ENCODE measurements around the gene AHCTF1. TPM values are rescaled to one million over a fixed set of nuclear protein-coding genes. Genes with fewer than 3 reads are reported as not detected.
"Not testable (repeated sequence)": the region's sequence is repeated elsewhere in the genome, so short reads cannot be mapped to it uniquely, and the experiment has no call there.

AHCTF1 gene
- total and polyA plus RNA-seq, 4 donors: 4.2 to 17.5 (median 10.6) TPM

DNA sequence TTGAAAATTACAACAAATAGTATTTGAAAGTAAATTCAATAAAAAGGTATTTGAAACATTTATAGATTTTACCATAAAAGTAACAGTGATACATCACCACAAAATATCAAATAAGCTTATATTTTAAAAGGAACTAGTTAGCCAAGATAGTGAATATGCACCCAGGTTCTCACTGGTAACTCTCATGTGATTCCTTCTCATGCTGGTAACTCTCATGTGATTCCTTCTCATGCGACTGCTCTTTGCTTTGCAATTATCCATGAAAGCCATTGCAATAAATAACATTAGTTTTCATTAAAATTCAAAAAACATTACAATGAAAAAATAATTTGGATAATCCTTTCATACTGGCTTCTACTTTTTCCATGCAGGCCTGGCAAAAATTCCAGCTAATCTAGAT, 75.4 kb downstream of the AHCTF1 start (continued):
- TF ChIP-seq, protein P1, sequence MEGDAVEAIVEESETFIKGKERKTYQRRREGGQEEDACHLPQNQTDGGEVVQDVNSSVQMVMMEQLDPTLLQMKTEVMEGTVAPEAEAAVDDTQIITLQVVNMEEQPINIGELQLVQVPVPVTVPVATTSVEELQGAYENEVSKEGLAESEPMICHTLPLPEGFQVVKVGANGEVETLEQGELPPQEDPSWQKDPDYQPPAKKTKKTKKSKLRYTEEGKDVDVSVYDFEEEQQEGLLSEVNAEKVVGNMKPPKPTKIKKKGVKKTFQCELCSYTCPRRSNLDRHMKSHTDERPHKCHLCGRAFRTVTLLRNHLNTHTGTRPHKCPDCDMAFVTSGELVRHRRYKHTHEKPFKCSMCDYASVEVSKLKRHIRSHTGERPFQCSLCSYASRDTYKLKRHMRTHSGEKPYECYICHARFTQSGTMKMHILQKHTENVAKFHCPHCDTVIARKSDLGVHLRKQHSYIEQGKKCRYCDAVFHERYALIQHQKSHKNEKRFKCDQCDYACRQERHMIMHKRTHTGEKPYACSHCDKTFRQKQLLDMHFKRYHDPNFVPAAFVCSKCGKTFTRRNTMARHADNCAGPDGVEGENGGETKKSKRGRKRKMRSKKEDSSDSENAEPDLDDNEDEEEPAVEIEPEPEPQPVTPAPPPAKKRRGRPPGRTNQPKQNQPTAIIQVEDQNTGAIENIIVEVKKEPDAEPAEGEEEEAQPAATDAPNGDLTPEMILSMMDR (IDR thresholded peaks at IDR 0.05; ENCODE audit: low read depth, low read length, missing input control): no peak
- TF ChIP-seq NR2F2 (IDR thresholded peaks at IDR 0.05): no peak

- H3K4me1 ChIP-seq (ENCODE audit: control insufficient read depth in 4 of 4, insufficient read depth in 4 of 4, low read length in 3 of 4); H3K27ac ChIP-seq (ENCODE audit: low read depth in 1 of 2, low read length in 2 of 2); H3K4me3 ChIP-seq (ENCODE audit: low read depth in 1 of 3, low read length in 3 of 3); H3K9ac ChIP-seq (ENCODE audit: low read depth in 1 of 2, low read length in 2 of 2); H3K27me3 ChIP-seq (ENCODE audit: control insufficient read depth in 4 of 4, insufficient read depth in 4 of 4, low read length in 3 of 4); H3K9me3 ChIP-seq (ENCODE audit: control insufficient read depth in 4 of 4, low read length in 3 of 4); DNase-seq (ENCODE audit: low spot score): not testable (repeated sequence)
- 73% methylated on average over 3 of the region's 5 CpGs for WGBS
- H3K36me3 ChIP-seq (ENCODE audit: control insufficient read depth in 4 of 4, insufficient read depth in 3 of 4, low read depth in 1 of 4, low read length in 3 of 4): peaks cover 0 to 48% (median 42%) of the 10 kb centered on the region in 4 donors
Observed at GRCh38 chr1:246850640-246851039, 81.1 kb downstream of the AHCTF1 start.

- Histone ChIP-seq H3K9ac (ENCODE audit: low read depth in 1 of 2, low read length in 2 of 2) (no peak overlapping the region), H3K27me3 (ENCODE audit: control insufficient read depth in 4 of 4, insufficient read depth in 4 of 4, low read length in 3 of 4) (no peaks in the 10 kb centered on the region), H3K4me3 (ENCODE audit: low read depth in 1 of 3, low read length in 3 of 3) (no peak overlapping the region), H3K9me3 (ENCODE audit: control insufficient read depth in 4 of 4, low read length in 3 of 4) (no peaks in the 10 kb centered on the region), H3K36me3 (ENCODE audit: control insufficient read depth in 4 of 4, insufficient read depth in 3 of 4, low read depth in 1 of 4, low read length in 3 of 4) (peaks cover 0 to 38% (median 22%) of the 10 kb centered on the region in 4 donors), H3K4me1 (ENCODE audit: control insufficient read depth in 4 of 4, insufficient read depth in 4 of 4, low read length in 3 of 4) (no peaks in the 10 kb centered on the region), H3K27ac (ENCODE audit: low read depth in 1 of 2, low read length in 2 of 2) (no peak overlapping the region)
- TF ChIP-seq RXRA (IDR thresholded peaks at IDR 0.05) (no peak), TAF1 (conservative IDR thresholded peaks at IDR 0.05) (no peak), RAD21 (IDR thresholded peaks at IDR 0.05) (no peak), YY1 (IDR thresholded peaks at IDR 0.05) (no peak), GABPA (IDR thresholded peaks at IDR 0.05 in 1 of 2, conservative IDR thresholded peaks at IDR 0.05 in 1 of 2) (no peak), SP1 (IDR thresholded peaks at IDR 0.05) (no peak), FOXA1 (IDR thresholded peaks at IDR 0.05) (no peak), HNF4A (conservative IDR thresholded peaks at IDR 0.05) (no peak), JUND (IDR thresholded peaks at IDR 0.05) (no peak)
- TF ChIP-seq, protein P1 (IDR thresholded peaks at IDR 0.05; ENCODE audit: low read depth, low read length, missing input control): no peak
- DNase-seq (ENCODE audit: low spot score): no peak
- 96% methylated on average over 5 of the region's 5 CpGs for WGBS
Observed at GRCh38 chr1:246843876-246844275, 87.9 kb downstream of the AHCTF1 start.

DNA sequence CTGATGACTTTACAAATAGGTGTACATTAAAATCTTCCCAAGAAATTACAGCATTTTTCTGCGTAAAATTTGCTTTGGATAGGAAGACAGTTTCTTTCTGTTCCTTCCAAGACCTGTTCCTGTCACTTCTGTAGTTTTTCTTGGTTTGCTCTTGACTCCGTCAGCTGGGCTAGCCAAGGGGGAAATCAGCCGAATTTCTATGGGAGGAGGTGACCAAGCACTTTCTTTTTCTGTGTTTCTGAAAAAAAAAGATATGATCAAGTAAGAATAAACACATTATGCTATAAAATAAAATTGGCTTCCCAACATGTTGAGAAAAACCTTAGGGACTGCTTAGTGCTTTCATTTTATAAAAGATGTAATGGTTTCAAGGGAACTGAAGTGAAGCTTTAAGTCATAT, 91.0 kb downstream of the AHCTF1 start:
- H3K9me3 ChIP-seq (ENCODE audit: control insufficient read depth in 4 of 4, low read length in 3 of 4); H3K27me3 ChIP-seq (ENCODE audit: control insufficient read depth in 4 of 4, insufficient read depth in 4 of 4, low read length in 3 of 4); H3K4me1 ChIP-seq (ENCODE audit: control insufficient read depth in 4 of 4, insufficient read depth in 4 of 4, low read length in 3 of 4); H3K9ac ChIP-seq (ENCODE audit: low read depth in 1 of 2, low read length in 2 of 2); H3K4me3 ChIP-seq (ENCODE audit: low read depth in 1 of 3, low read length in 3 of 3); H3K27ac ChIP-seq (ENCODE audit: low read depth in 1 of 2, low read length in 2 of 2); DNase-seq (ENCODE audit: low spot score): not testable (repeated sequence)
- 92% methylated on average over 3 of the region's 3 CpGs for WGBS
- H3K36me3 ChIP-seq (ENCODE audit: control insufficient read depth in 4 of 4, insufficient read depth in 3 of 4, low read depth in 1 of 4, low read length in 3 of 4): peaks cover 0 to 27% (median 16%) of the 10 kb centered on the region in 4 donors
